ENCODE data around the gene GOLPH3. TPM values are rescaled to one million over a fixed set of nuclear protein-coding genes. Genes with fewer than 3 reads are reported as not detected.
"Not testable (repeated sequence)": the region's sequence is repeated elsewhere in the genome, so short reads cannot be mapped to it uniquely, and the experiment has no call there.

The GOLPH3 gene
- total RNA-seq, 1 donor from 2014 or later = 72.9 TPM

DNA sequence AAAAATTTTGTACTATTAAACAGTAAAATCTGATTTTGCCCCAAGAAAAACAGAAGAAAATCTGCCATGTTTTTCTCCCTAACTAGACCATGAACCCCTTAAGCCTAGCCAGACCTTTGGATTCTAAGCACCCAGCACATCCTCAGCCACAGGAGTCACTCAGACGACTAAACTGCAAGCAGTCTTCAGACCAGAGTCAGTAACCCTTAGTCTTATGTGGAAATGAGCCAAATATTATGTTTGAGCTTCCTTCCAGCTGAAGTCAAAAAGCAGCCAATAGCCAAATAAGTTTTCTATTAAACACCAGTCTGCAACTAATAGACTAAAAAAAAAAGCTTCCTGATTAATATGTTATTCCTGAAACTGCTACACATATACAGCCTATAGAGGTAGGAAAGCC, 47.4 kb downstream of the GOLPH3 start:
- Mint-ChIP-seq H3K9me3 (no peaks in the 10 kb centered on the region), H3K36me3 (peaks cover 48% of the 10 kb centered on the region), H3K4me1 (ENCODE audit: unreplicated experiment) (peaks cover 5% of the 10 kb centered on the region), H3K4me3 (no peak overlapping the region), H3K27me3 (no peaks in the 10 kb centered on the region), H3K27ac (no peak overlapping the region)
- TF ChIP-seq, protein P1, sequence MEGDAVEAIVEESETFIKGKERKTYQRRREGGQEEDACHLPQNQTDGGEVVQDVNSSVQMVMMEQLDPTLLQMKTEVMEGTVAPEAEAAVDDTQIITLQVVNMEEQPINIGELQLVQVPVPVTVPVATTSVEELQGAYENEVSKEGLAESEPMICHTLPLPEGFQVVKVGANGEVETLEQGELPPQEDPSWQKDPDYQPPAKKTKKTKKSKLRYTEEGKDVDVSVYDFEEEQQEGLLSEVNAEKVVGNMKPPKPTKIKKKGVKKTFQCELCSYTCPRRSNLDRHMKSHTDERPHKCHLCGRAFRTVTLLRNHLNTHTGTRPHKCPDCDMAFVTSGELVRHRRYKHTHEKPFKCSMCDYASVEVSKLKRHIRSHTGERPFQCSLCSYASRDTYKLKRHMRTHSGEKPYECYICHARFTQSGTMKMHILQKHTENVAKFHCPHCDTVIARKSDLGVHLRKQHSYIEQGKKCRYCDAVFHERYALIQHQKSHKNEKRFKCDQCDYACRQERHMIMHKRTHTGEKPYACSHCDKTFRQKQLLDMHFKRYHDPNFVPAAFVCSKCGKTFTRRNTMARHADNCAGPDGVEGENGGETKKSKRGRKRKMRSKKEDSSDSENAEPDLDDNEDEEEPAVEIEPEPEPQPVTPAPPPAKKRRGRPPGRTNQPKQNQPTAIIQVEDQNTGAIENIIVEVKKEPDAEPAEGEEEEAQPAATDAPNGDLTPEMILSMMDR (conservative IDR thresholded peaks at IDR 0.05) = no peak
- DNase-seq (ENCODE audit: extremely low spot score, unreplicated experiment) = no peak

DNA sequence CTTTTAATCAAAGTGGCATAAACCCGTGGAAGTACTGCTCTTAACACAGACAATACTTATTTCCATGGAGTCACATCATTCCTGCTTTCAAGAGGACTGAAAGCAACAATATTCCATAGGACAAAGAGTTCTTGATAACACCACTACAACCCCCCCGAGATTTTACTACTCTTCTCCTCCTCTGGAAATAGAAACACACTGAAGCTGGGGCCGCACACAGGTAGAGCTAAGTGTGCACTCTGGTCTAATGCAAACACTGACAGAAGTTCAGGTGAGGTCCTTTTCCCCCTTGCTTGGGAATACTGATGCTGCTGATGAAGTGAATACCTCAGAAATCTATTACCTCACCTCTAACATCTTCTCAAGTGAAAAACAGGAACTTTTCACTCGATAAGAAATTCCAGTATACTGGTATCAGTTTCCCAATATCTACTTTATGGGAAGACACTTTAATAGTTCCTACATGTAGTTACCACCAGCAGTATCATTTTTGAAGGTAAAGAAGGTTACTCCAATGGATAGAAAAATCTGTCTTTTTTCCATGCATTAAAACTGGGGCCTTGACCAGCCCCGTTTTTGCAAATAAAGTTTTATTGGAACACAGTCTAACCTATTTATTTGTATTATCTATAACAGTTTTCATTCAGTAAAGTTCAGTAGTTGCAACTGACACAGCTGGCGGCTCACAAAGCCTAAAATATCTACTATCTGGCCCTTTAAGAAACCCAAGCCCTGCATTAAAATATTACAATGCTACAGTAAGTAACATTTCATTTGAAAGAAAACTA, 50.0 kb downstream of the GOLPH3 start:
- no peaks in the 10 kb centered on the region for H3K9me3 Mint-ChIP-seq
- no peak for DNase-seq (ENCODE audit: extremely low spot score, unreplicated experiment)
- no peaks in the 10 kb centered on the region for H3K27me3 Mint-ChIP-seq
- peak overlapping the region; percentile 4 for H3K27ac Mint-ChIP-seq
- TF ChIP-seq, protein P1 (conservative IDR thresholded peaks at IDR 0.05) = no peak
- peaks cover 5% of the 10 kb centered on the region for H3K4me1 Mint-ChIP-seq (ENCODE audit: unreplicated experiment)
- no peak overlapping the region for H3K4me3 Mint-ChIP-seq
- H3K36me3 Mint-ChIP-seq = peaks cover 51% of the 10 kb centered on the region

DNA sequence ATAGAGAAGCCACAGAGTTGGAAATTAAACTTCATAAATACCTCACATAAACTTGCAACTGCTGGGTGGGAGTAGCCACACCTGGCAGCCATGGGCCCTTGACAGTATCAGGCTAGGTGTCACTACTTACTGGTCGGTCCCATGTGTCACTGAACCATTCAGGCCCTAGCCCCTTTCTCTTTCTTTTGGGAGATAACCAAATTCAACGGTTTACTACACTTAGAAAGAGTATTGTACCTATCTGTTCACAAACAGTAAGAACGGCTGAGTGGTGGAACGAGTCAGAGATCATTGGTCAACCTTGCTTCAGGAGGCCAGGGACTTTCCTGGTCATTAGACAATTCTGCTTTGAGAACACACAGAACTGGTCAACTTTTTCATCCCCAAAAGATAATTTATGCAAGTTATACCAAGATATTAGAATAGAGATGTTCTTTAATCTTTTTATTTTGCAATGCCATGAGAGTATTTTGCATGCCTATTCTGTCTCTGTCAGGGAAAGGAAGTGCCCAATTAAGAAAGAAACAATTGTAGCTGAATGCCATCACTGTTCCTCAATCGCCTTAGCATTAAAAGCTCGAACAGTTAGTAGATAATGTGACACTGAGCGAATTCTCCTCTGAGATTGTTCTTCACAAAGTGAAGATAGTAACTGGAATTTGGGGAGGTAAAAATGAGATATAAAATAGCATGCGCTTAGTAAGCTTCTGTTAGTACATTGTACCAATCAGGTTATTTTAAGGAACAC, 50.9 kb downstream of the GOLPH3 start:
- no peaks in the 10 kb centered on the region for H3K27me3 Mint-ChIP-seq

DNA sequence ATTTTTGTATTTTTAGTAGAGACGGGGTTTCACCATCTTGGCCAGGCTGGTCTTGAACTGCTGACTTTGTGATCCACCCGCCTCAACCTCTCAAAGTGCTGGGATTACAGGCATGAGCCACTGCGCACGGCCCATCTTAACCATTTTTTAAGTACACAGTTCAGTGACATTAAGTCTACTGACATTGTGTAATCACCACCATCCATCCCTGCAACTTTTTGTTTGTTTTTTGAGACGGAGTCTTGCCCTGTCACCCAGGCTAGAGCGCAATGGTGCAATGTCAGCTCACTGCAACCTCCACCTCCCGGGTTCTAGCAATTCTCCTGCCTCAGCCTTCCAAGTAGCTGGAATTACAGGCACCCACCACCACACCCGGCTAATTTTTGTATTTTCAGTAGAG, 55.2 kb downstream of the GOLPH3 start:
- H3K4me1 Mint-ChIP-seq (ENCODE audit: unreplicated experiment); H3K27me3 Mint-ChIP-seq; H3K27ac Mint-ChIP-seq; H3K4me3 Mint-ChIP-seq; H3K9me3 Mint-ChIP-seq; DNase-seq (ENCODE audit: extremely low spot score, unreplicated experiment): not testable (repeated sequence)
- H3K36me3 Mint-ChIP-seq = peaks cover 42% of the 10 kb centered on the region

More for the DNA sequence above, 50.9 kb downstream of the GOLPH3 start:
- TF ChIP-seq, protein P1 (conservative IDR thresholded peaks at IDR 0.05) = no peak
- H3K27ac Mint-ChIP-seq = no peak overlapping the region
- no peaks in the 10 kb centered on the region for H3K9me3 Mint-ChIP-seq
- H3K4me3 Mint-ChIP-seq = no peak overlapping the region
- peaks cover 46% of the 10 kb centered on the region for H3K36me3 Mint-ChIP-seq
- H3K4me1 Mint-ChIP-seq (ENCODE audit: unreplicated experiment) = peaks cover 5% of the 10 kb centered on the region
- DNase-seq (ENCODE audit: extremely low spot score, unreplicated experiment) = no peak

DNA sequence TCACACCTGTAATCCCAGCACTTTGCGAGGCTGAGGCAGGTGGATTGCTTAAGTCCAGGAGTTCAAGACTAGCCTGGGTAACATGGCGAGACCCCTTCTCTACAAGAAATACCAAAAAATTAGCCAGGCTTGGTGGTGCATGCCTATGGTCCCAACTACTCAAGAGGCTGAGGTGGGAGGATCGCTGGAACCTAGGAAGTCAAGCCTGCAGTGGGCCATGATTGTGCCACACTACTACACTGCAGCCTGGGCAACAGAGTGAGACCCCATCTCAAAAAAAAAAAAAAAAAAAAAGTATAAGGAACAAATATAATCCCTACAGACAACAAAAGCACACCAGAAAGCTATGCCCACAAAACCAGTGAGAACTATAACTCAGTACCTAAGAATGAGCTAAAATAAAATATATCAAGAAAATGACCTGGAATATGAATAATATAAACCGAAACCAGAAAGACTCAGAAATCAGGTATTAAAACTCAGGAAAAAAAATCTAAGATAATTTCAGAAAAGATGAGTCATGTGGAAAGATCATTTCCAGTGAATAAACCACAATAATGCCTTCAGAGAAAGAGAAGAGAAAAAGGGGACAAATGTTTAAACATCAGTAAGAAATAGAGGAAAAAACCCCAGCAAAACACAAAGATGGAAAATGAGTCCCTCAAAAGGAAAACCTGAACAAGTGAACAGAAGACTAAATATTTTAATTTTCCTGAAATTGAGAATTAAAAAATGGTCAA, 57.4 kb downstream of the GOLPH3 start:
- Mint-ChIP-seq H3K36me3 (peaks cover 40% of the 10 kb centered on the region), H3K4me3 (no peak overlapping the region), H3K27me3 (no peaks in the 10 kb centered on the region), H3K4me1 (ENCODE audit: unreplicated experiment) (no peaks in the 10 kb centered on the region), H3K27ac (no peak overlapping the region), H3K9me3 (no peaks in the 10 kb centered on the region)
- no peak for DNase-seq (ENCODE audit: extremely low spot score, unreplicated experiment)
- TF ChIP-seq, protein P1 (conservative IDR thresholded peaks at IDR 0.05) = no peak

Data from type B pancreatic cell (in vitro differentiated cells).